Fibroblast of villous mesenchyme (primary cell): ENCODE measurements around the gene VPS35L. TPM values are rescaled to one million over a fixed set of nuclear protein-coding genes. Genes with fewer than 3 reads are reported as not detected.
"Not testable (repeated sequence)": the region's sequence is repeated elsewhere in the genome, so short reads cannot be mapped to it uniquely, and the experiment has no call there.

Experiments used
- DNase-seq: peaks from one replicate; pipeline ENCODE4 v3.0.0-alpha.2; 2010; ENCODE audit warnings: low read depth
- H3K4me3 ChIP-seq: 2 replicates; pipeline ENCODE4 v1.5.1; 2011; ENCODE audit warnings: low read depth, mild to moderate bottlenecking, low read length
- total RNA-seq: library from RNA; depleted of rRNA; stranded (reverse); fragments of >200 nt; gene quantifications from 2 replicates; pipeline ENCODE4 v1.2.3, GENCODE V29; 2012
- TF ChIP-seq, protein P1 (sequence below): IDR thresholded peaks from 2 replicates; pipeline ENCODE4 v1.5.1; 2012; ENCODE audit warnings: low read depth, mild to moderate bottlenecking, low read length; ENCODE audit not compliant: insufficient read depth

Gene VPS35L
- total RNA-seq, 1 donor, result 67.4 TPM

DNA sequence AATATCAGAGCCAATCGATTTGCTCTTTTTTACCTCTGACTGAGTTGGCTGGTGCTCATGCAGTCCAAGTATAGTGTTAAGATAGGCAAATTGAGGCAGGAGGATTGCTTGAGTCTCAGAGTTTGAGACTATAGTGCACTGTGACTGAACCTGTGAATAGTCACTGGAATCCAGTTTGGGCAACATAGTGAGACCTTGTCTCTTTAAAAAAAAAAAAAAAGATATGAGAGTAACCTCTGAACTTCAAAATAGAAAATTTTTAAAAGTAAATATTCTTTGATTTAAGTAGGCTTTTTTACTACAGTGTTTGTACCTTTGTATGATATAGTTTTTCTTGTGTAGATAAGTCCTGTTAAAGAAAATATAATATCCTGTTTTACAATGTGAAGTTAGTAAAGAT is 28.3 kb upstream of the VPS35L start:
- H3K4me3 ChIP-seq, result no peak overlapping the region
- DNase-seq, result no peak
- TF ChIP-seq, protein P1, sequence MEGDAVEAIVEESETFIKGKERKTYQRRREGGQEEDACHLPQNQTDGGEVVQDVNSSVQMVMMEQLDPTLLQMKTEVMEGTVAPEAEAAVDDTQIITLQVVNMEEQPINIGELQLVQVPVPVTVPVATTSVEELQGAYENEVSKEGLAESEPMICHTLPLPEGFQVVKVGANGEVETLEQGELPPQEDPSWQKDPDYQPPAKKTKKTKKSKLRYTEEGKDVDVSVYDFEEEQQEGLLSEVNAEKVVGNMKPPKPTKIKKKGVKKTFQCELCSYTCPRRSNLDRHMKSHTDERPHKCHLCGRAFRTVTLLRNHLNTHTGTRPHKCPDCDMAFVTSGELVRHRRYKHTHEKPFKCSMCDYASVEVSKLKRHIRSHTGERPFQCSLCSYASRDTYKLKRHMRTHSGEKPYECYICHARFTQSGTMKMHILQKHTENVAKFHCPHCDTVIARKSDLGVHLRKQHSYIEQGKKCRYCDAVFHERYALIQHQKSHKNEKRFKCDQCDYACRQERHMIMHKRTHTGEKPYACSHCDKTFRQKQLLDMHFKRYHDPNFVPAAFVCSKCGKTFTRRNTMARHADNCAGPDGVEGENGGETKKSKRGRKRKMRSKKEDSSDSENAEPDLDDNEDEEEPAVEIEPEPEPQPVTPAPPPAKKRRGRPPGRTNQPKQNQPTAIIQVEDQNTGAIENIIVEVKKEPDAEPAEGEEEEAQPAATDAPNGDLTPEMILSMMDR, result no peak

DNA sequence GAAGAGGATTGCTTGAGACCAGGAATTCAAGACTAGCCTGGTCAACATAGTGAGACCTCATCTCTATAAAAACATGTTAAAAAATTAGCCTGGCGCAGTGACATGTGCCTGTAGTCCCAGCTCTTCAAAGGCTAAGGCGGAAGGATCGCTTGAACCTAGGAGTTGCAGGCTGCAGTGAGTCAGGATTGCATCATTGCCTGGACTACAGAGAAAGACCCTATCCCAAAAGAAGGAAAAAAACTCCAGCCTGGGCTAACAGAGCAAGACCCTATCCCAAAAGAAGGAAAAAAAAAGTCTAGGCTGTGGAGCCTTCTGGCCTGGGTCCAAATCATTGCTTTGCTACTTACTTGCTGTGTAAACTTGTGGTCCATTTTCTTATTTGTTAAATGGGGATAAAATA is 26.8 kb upstream of the VPS35L start:
- DNase-seq, result no peak
- H3K4me3 ChIP-seq, result no peak overlapping the region
- TF ChIP-seq, protein P1, result no peak

DNA sequence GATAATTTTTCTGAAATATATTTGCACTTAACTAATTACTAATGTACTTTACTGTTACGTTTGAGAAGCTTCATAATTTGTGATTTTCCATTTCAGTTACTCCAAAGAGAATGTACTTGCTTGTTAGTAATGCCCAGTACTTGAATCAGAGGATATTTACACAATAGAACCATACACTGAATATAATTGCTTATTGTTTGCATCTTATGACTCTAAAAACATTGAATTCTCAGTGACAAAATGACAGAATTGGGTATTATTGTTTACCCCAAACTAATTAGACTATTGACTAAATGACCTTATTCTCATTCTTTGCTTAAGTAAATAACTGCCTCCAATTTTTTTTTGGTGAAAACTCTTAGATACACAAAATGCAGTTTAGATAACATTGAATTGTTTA is 22.9 kb upstream of the VPS35L start:
- TF ChIP-seq, protein P1, result no peak
- no peak overlapping the region for H3K4me3 ChIP-seq
- no peak for DNase-seq

DNA sequence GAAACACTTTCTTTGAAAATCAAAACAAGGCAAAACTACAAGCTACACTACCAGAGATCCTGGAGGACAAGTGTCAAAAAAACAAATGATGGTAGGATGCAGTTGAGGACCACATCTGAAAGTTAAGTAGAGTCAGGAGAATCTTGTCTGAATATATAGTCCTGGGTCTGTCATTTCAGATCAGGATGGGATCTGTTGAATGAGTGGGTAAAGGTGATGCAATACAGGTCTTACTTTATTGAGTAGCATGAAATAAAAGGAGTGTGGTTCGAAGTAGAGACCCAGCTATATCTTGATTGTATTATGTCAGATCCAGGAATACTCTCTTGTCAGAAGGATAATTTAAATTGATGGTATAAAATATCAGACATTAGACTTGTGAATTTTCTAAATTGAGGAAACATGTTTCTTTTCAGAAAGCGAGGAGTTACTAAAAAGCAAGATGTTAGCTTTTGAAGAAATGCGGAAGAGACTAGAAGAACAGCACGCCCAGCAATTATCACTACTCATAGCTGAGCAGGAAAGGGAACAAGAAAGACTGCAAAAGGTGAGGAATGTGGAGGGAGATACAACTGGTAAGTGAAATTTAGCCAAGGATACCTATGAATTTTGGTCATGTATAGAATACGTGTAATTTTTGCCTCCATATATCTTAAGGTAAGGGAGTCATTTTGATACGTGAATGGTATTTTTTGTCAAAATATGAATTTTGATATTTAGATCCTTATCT is 15.1 kb upstream of the VPS35L start:
- TF ChIP-seq, protein P1, result no peak
- H3K4me3 ChIP-seq, result no peak overlapping the region
- DNase-seq, result no peak

DNA sequence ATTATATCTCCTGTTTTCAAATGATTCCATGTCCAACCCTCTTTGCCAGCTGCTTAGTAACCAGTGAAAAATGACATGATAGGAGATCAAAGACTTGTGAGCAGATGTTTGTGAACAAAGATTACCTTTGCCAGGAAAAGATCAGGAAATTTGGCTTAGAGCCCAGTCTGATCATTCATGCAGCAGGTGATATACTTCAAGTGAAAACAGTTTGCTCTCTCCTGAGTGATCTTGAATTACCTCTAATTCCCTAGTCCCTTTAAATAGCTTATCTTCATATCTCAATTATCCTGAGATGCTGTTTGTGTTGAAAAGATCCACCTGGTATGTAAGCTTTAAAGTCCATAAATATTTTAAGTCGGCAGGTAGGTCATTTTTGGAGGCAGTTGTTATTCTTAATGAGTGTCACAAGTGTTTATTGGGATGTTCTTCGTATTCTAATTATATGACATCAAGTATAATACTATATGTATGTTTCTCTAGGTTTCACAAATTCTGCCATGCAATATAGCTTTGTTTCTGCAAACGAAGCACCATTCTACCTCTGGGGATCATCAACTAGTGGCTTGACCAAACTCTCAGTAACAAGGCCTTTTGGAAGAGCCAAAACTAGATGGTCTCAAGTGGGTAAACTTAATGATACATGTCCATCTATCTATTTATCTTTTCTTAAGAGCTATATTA is 13.2 kb upstream of the VPS35L start:
- DNase-seq, result no peak
- TF ChIP-seq, protein P1, result no peak
- no peak overlapping the region for H3K4me3 ChIP-seq

DNA sequence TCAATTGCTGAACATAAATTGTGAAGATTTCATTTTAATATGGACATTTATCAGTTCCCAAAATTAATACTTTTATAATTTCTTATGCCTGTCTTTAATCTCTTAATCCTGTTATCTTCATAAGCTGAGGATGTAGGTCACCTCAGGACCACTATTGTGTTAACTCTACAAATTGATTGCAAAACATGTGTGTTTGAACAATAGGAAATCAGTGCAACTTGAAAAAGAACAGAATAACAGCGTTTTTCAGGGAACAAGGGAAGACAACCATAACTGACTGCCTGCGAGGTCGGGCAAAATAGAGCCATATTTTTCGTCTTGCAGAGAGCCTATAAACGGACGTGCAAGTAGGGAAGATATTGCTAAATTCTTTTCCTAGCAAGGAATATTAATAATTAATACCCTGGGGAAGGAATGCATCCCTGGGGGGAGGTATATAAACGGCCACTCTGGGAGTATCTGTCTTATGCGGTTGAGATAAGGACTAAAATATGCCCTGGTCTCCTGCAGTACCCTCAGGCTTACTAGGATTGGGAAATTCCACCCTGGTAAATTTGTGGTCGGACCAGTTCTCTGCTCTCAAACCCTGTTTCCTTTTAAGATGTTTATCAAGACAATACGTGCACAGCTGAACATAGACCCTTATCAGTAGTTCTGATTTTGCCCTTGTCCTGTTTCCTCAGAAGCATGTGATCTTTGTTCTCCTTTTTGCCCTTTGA is 12.1 kb upstream of the VPS35L start:
- not testable (repeated sequence) for DNase-seq, H3K4me3 ChIP-seq

DNA sequence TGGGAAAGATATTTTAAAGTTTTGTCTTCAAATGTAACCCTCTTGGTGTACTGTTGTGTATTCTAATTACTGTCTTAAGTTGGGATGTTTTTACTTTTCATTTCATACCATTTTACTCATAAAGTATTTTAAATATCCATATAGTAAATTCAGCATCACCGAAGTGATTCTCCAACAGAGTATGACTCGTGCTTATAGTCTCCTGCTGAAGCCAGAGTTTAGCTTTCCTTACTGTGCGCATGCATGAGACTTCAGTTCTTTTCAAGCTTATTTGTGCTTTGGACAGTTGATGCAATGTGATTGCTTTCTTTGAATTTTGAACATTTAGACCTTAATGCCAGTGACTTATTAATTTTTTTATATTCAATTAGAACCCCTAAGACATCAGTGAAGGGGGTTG is 7.4 kb upstream of the VPS35L start:
- TF ChIP-seq, protein P1, result no peak
- DNase-seq, result no peak
- no peak overlapping the region for H3K4me3 ChIP-seq
